Putamen (tissue), 1 donor: ENCODE data around the gene OR4N2.
"Not testable (repeated sequence)": the region's sequence is repeated elsewhere in the genome, so short reads cannot be mapped to it uniquely, and the experiment has no call there.

ENCODE experiments used
- DNase-seq: peaks from one replicate; pipeline ENCODE4 v3.0.0-alpha.2; 2016; ENCODE audit warnings: low spot score

OR4N2 gene

GRCh38 chr14:19834203-19834848 lies 30.8 kb downstream of the OR4N2 start:
- not testable (repeated sequence) for DNase-seq

GRCh38 chr14:19838433-19838832 lies 34.9 kb downstream of the OR4N2 start:
- no peak for DNase-seq

- DNase-seq: no peak
These were observed 47.8 kb downstream of the OR4N2 start for GRCh38 chr14:19851365-19851764.

- DNase-seq: not testable (repeated sequence)
These were observed 62.6 kb downstream of the OR4N2 start for GRCh38 chr14:19866061-19866669.

- DNase-seq: no peak
These were observed 69.6 kb downstream of the OR4N2 start for GRCh38 chr14:19873178-19873577.

GRCh38 chr14:19874842-19875241 lies 71.3 kb downstream of the OR4N2 start, which contains the start of gene OR4K2:
Gene OR4K2, plus strand, starts transcription at chr14:19875142. Its CDS starts 1,126 bp downstream, at chr14:19876268.
- no peak for DNase-seq

GRCh38 chr14:19878029-19878642 lies 74.6 kb downstream of the OR4N2 start:
- DNase-seq: no peak
